ENCODE measurements around the gene RGS16.

DNA sequence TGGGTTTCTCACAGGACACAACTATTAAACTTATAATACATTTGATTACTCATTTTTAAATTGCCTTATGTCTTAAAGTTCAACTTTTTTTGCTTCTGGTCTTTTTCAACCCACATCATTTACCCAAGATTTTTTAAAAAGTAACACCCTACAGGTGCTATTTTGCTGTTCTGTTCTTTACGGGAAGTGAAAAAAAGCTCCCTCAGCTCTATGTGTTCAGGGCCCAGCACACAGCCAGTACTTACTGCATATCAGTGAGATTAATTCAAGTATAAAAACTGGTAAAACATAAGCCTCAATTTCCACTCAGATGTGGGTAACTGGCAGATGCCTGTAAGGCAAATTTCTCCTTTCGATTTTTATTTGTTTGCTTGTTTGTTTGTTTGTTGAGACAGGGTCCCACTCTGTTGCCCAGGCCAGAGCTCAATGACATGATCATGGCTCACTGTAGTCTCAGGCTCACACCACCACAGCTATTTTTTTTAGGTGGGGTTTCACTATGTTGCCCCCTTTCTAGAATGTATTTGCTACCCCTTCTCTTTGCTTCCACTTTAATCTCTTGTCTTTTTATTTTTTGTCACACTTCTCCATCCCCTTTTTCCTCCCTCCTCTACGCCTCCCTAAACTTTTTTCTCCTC is 35.4 kb downstream of the RGS16 start:
- TF ChIP-seq, protein P1, sequence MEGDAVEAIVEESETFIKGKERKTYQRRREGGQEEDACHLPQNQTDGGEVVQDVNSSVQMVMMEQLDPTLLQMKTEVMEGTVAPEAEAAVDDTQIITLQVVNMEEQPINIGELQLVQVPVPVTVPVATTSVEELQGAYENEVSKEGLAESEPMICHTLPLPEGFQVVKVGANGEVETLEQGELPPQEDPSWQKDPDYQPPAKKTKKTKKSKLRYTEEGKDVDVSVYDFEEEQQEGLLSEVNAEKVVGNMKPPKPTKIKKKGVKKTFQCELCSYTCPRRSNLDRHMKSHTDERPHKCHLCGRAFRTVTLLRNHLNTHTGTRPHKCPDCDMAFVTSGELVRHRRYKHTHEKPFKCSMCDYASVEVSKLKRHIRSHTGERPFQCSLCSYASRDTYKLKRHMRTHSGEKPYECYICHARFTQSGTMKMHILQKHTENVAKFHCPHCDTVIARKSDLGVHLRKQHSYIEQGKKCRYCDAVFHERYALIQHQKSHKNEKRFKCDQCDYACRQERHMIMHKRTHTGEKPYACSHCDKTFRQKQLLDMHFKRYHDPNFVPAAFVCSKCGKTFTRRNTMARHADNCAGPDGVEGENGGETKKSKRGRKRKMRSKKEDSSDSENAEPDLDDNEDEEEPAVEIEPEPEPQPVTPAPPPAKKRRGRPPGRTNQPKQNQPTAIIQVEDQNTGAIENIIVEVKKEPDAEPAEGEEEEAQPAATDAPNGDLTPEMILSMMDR (IDR thresholded peaks at IDR 0.05): no peak
- TF ChIP-seq POLR2A (IDR thresholded peaks at IDR 0.05): no peak
